B cell (primary cell): ENCODE measurements around the gene DHX35.

Experiments
- CTCF ChIP-seq: fragments of 200-600 bp; IDR thresholded peaks from one replicate; pipeline ENCODE4 v1.8.0; 2022; ENCODE audit warnings: antibody characterized with exemption, mild to moderate bottlenecking
- EZH2 ChIP-seq: IDR thresholded peaks from 2 replicates; pipeline ENCODE4 v1.6.1; 2012; ENCODE audit warnings: borderline replicate concordance, low read depth, mild to moderate bottlenecking, moderate library complexity, low read length; ENCODE audit not compliant: insufficient read depth, poor library complexity, severe bottlenecking

- TF ChIP-seq CTCF = no peak
- no peak for TF ChIP-seq EZH2
Observed at GRCh38 chr20:39040116-39040515, 78.0 kb downstream of the DHX35 start.
